ENCODE measurements around the gene ANKRD37. TPM values are rescaled to one million over a fixed set of nuclear protein-coding genes. Genes with fewer than 3 reads are reported as not detected.

Gene ANKRD37
- total RNA-seq, 2 donors from 2014 or later: 5.5 to 13.8 TPM

GRCh38 chr4:185380320-185380719, 16.3 kb upstream of the ANKRD37 start:
- Histone ChIP-seq H3K27ac (no peak overlapping the region), H3K27me3 (no peaks in the 10 kb centered on the region), H3K4me1 (no peaks in the 10 kb centered on the region), H3K9me3 (no peaks in the 10 kb centered on the region), H3K36me3 (no peaks in the 10 kb centered on the region), H3K4me3 (no peak overlapping the region)
- TF ChIP-seq CTCF (IDR thresholded peaks at IDR 0.05): no peak
- no peak for DNase-seq (ENCODE audit: low spot score)

GRCh38 chr4:185381288-185382196, 15.1 kb upstream of the ANKRD37 start:
- no peak for TF ChIP-seq CTCF (IDR thresholded peaks at IDR 0.05)
- Histone ChIP-seq H3K4me3 (no peak overlapping the region), H3K36me3 (no peaks in the 10 kb centered on the region), H3K27ac (no peak overlapping the region), H3K27me3 (no peaks in the 10 kb centered on the region), H3K9me3 (no peaks in the 10 kb centered on the region), H3K4me1 (no peaks in the 10 kb centered on the region)
- no peak for DNase-seq (ENCODE audit: low spot score)

- Histone ChIP-seq H3K9me3 (no peaks in the 10 kb centered on the region), H3K27ac (no peak overlapping the region), H3K4me3 (no peak overlapping the region), H3K4me1 (no peaks in the 10 kb centered on the region), H3K36me3 (no peaks in the 10 kb centered on the region), H3K27me3 (no peaks in the 10 kb centered on the region)
- DNase-seq (ENCODE audit: low spot score): no peak
- TF ChIP-seq CTCF (IDR thresholded peaks at IDR 0.05): no peak
Measured at GRCh38 chr4:185382754-185383153, 13.9 kb upstream of the ANKRD37 start.

- Histone ChIP-seq H3K4me3 (no peak overlapping the region), H3K9me3 (no peaks in the 10 kb centered on the region), H3K4me1 (no peaks in the 10 kb centered on the region), H3K27ac (no peak overlapping the region), H3K36me3 (no peaks in the 10 kb centered on the region), H3K27me3 (no peaks in the 10 kb centered on the region)
- no peak for TF ChIP-seq CTCF (IDR thresholded peaks at IDR 0.05)
- DNase-seq (ENCODE audit: low spot score): no peak
Measured at GRCh38 chr4:185383451-185383850, 13.2 kb upstream of the ANKRD37 start.

- H3K4me1 ChIP-seq: no peaks in the 10 kb centered on the region
- no peak overlapping the region for H3K4me3 ChIP-seq
- no peaks in the 10 kb centered on the region for H3K36me3 ChIP-seq
- TF ChIP-seq CTCF (IDR thresholded peaks at IDR 0.05): no peak
- DNase-seq (ENCODE audit: low spot score): no peak
- H3K27ac ChIP-seq: no peak overlapping the region
- no peaks in the 10 kb centered on the region for H3K9me3 ChIP-seq
- H3K27me3 ChIP-seq: no peaks in the 10 kb centered on the region
Measured at GRCh38 chr4:185384061-185384460, 12.6 kb upstream of the ANKRD37 start.

Measured in right atrium auricular region (tissue), 2 donors.